Subcutaneous adipose tissue (tissue), 4 donors: Measurements from ENCODE around the gene BPNT1. TPM values are rescaled to one million over a fixed set of nuclear protein-coding genes. Genes with fewer than 3 reads are reported as not detected.

Source experiments
- CTCF ChIP-seq: fragments of 450-650 bp; IDR thresholded peaks from one replicate; pipeline ENCODE4 v1.5.1; 2016; ENCODE audit warnings: low read depth, mild to moderate bottlenecking, control low read depth, antibody characterized with exemption, moderate library complexity
- total RNA-seq, 4 donors: library from RNA; depleted of rRNA; stranded (reverse); fragments of >200 nt; gene quantifications; one replicate each; pipeline ENCODE4 v1.1.0, GENCODE V29; 2016

BPNT1 gene
- 10 to 100 TPM; 12.4 to 19.0 (median 15.6) TPM for total RNA-seq

- no peak for TF ChIP-seq CTCF
These were observed at the start of gene BPNT1 for GRCh38 chr1:220089650-220090556. Gene BPNT1, minus strand, starts transcription at chr1:220089788. Its CDS starts 9,942 bp downstream, at chr1:220079846.

- no peak for TF ChIP-seq CTCF
These were observed 47.6 kb upstream of the BPNT1 start for GRCh38 chr1:220137019-220137786.

DNA sequence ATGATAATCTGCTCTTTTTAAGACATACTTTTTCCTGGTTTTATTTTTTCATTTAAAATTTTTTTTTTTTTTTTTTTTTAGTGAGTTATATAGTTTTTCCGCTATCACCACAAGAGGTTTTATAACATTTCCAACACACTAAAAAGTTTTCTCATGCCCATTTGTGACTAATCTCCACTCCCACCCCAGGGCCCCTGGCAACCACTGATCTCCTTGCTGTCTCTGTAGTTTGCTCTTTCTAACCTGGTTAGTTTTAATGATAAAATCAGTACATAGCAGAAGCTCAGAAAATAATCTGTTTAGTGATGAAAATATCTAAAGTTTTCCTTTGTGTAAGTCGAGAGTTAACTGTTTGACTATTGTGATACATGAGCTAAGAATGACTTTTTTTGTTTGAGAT, 46.2 kb upstream of the BPNT1 start:
- no peak for TF ChIP-seq CTCF

DNA sequence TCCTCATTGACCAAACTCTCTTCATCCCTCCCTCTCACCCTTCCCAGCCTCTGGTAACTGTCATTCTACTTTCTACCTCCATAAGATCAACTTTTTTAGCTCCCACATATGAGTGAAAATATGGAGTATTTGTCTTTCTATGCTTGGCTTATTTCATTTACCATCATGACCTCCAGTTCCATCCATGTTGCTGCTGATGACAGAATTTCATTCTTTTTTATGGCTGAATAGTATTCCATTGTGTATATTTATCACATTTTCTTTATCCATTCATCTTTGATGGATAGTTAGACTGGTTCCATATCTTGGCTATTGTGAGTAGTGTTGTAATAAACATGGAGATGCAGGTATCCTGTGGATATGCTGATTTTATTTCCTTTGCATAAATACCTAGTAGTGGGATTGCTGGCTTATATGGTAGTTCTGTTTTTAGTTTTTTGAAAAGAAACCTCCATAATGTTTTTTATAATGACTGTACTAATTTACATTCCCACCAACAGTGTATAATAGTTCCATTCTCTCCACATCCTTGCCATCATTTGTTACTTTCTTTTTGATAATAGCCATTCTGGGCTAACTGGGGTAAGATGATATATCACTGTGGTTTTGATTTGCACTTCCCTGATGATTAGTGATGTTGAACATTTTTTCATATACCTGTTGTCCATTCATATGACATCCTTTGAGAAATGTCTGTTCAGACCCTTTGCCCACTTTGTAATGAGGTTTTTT, 40.1 kb upstream of the BPNT1 start:
- no peak for TF ChIP-seq CTCF

DNA sequence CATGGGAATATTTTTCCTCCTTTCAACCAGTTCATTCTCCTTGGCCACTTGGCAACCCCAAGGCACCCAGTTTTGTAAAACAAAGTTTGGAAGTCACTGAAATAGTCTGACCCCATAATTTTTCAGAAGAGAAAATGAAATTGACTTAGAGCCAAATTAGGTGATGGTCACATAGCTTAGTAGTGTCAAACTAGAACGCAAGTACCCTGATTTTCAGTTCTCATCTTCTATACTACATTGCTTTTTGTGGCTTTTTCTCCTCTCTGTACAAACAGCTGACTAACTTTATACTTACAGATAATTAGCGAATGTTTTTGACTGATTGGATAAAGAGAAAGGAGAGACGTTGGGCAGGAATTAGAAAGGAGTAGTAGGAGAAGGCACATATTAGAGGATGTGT, 37.5 kb upstream of the BPNT1 start:
- no peak for TF ChIP-seq CTCF

GRCh38 chr1:220124542-220124941, 35.0 kb upstream of the BPNT1 start:
- TF ChIP-seq CTCF: no peak
